ENCODE results near the gene SEC16B.

SEC16B gene

GRCh38 chr1:177984761-177985160 is 14.9 kb upstream of the SEC16B start:
- Histone ChIP-seq H3K27ac (ENCODE audit: extremely low read depth, low read depth, low read length) (no peak overlapping the region), H3K4me3 (ENCODE audit: low read depth, low read length) (no peak overlapping the region), H3K9me3 (ENCODE audit: control insufficient read depth, insufficient read depth, low read depth, low read length) (no peaks in the 10 kb centered on the region), H3K4me1 (ENCODE audit: control insufficient read depth, insufficient read depth, low read length) (no peaks in the 10 kb centered on the region), H3K36me3 (ENCODE audit: control insufficient read depth in 2 of 2, insufficient read depth in 1 of 2, low read length in 2 of 2) (no peaks in the 10 kb centered on the region)
- POLR2A ChIA-PET = no interaction called here
- TF ChIP-seq, protein P1, sequence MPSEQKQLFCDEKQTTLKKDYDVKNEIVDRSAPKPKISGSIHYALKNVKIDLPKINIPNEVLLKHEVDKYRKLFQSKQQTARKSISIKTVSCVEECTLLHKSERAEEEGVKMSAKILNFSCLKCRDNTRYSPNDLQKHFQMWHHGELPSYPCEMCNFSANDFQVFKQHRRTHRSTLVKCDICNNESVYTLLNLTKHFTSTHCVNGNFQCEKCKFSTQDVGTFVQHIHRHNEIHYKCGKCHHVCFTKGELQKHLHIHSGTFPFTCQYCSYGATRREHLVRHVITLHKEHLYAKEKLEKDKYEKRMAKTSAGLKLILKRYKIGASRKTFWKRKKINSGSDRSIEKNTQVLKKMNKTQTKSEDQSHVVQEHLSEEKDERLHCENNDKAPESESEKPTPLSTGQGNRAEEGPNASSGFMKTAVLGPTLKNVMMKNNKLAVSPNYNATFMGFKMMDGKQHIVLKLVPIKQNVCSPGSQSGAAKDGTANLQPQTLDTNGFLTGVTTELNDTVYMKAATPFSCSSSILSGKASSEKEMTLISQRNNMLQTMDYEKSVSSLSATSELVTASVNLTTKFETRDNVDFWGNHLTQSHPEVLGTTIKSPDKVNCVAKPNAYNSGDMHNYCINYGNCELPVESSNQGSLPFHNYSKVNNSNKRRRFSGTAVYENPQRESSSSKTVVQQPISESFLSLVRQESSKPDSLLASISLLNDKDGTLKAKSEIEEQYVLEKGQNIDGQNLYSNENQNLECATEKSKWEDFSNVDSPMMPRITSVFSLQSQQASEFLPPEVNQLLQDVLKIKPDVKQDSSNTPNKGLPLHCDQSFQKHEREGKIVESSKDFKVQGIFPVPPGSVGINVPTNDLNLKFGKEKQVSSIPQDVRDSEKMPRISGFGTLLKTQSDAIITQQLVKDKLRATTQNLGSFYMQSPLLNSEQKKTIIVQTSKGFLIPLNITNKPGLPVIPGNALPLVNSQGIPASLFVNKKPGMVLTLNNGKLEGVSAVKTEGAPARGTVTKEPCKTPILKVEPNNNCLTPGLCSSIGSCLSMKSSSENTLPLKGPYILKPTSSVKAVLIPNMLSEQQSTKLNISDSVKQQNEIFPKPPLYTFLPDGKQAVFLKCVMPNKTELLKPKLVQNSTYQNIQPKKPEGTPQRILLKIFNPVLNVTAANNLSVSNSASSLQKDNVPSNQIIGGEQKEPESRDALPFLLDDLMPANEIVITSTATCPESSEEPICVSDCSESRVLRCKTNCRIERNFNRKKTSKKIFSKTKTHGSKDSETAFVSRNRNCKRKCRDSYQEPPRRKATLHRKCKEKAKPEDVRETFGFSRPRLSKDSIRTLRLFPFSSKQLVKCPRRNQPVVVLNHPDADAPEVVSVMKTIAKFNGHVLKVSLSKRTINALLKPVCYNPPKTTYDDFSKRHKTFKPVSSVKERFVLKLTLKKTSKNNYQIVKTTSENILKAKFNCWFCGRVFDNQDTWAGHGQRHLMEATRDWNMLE (tag by site-specific recombination; conservative IDR thresholded peaks at IDR 0.05; ENCODE audit: low read depth) = no peak
- TF ChIP-seq ZSCAN4 (tag by site-specific recombination; IDR thresholded peaks at IDR 0.05) (no peak), ZNF121 (tag by site-specific recombination; IDR thresholded peaks at IDR 0.05) (no peak), ZXDB (tag by site-specific recombination; IDR thresholded peaks at IDR 0.05) (no peak), ZNF513 (tag by site-specific recombination; IDR thresholded peaks at IDR 0.05) (no peak), ZNF37A (tag by site-specific recombination; IDR thresholded peaks at IDR 0.05) (no peak), ZNF174 (tag by site-specific recombination; IDR thresholded peaks at IDR 0.05) (no peak), ZNF280C (tag by site-specific recombination; IDR thresholded peaks at IDR 0.05) (no peak), ZNF211 (tag by site-specific recombination; IDR thresholded peaks at IDR 0.05; ENCODE audit: low read depth) (no peak), ZNF624 (tag by site-specific recombination; IDR thresholded peaks at IDR 0.05) (no peak), ZNF23 (tag by site-specific recombination; IDR thresholded peaks at IDR 0.05; ENCODE audit: borderline replicate concordance) (no peak), ZNF692 (tag by site-specific recombination; IDR thresholded peaks at IDR 0.05) (no peak), AEBP2 (tag by site-specific recombination; IDR thresholded peaks at IDR 0.05; ENCODE audit: borderline replicate concordance) (no peak), ZNF629 (tag by site-specific recombination; IDR thresholded peaks at IDR 0.05) (no peak)
- TF ChIP-seq, protein P2, sequence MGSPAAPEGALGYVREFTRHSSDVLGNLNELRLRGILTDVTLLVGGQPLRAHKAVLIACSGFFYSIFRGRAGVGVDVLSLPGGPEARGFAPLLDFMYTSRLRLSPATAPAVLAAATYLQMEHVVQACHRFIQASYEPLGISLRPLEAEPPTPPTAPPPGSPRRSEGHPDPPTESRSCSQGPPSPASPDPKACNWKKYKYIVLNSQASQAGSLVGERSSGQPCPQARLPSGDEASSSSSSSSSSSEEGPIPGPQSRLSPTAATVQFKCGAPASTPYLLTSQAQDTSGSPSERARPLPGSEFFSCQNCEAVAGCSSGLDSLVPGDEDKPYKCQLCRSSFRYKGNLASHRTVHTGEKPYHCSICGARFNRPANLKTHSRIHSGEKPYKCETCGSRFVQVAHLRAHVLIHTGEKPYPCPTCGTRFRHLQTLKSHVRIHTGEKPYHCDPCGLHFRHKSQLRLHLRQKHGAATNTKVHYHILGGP (tag by site-specific recombination; IDR thresholded peaks at IDR 0.05) = no peak
- CTCF ChIA-PET = interaction anchor here (1.0 kb wide), 1 partner anchor 47 kb away, joined by 5 read pairs; no protein-coding TSS in a partner anchor

Data from HEK293 (cell line).